ENCODE results near the gene KAT2B.
"Not testable (repeated sequence)": the region's sequence is repeated elsewhere in the genome, so short reads cannot be mapped to it uniquely, and the experiment has no call there.

KAT2B gene

GRCh38 chr3:20028905-20029331 is 11.3 kb upstream of the KAT2B start:
- no peaks in the 10 kb centered on the region for H3K36me3 ChIP-seq (ENCODE audit: insufficient read depth, low read length)
- H3K27me3 ChIP-seq (ENCODE audit: insufficient read depth, low read length), result no peaks in the 10 kb centered on the region
- no peak overlapping the region for H3K4me3 ChIP-seq (ENCODE audit: low read length)
- no peaks in the 10 kb centered on the region for H3K9me3 ChIP-seq (ENCODE audit: low read length)
- no peak overlapping the region for H2AFZ ChIP-seq (ENCODE audit: low read depth, low read length)
- peaks cover 4% of the 10 kb centered on the region for H3K4me1 ChIP-seq (ENCODE audit: insufficient read depth, low read length)

GRCh38 chr3:20031939-20032338 is 8.3 kb upstream of the KAT2B start:
- H2AFZ ChIP-seq (ENCODE audit: low read depth, low read length); H3K27me3 ChIP-seq (ENCODE audit: insufficient read depth, low read length); H3K4me1 ChIP-seq (ENCODE audit: insufficient read depth, low read length); H3K36me3 ChIP-seq (ENCODE audit: insufficient read depth, low read length); H3K4me3 ChIP-seq (ENCODE audit: low read length); H3K9me3 ChIP-seq (ENCODE audit: low read length): not testable (repeated sequence)

GRCh38 chr3:20035019-20035418 is 5.2 kb upstream of the KAT2B start:
- H3K9me3 ChIP-seq (ENCODE audit: low read length), result no peaks in the 10 kb centered on the region
- H3K4me1 ChIP-seq (ENCODE audit: insufficient read depth, low read length), result peaks cover 6% of the 10 kb centered on the region
- no peak overlapping the region for H2AFZ ChIP-seq (ENCODE audit: low read depth, low read length)
- H3K4me3 ChIP-seq (ENCODE audit: low read length), result no peak overlapping the region
- H3K36me3 ChIP-seq (ENCODE audit: insufficient read depth, low read length), result no peaks in the 10 kb centered on the region
- H3K27me3 ChIP-seq (ENCODE audit: insufficient read depth, low read length), result no peaks in the 10 kb centered on the region

GRCh38 chr3:20037255-20037996 is 2.8 kb upstream of the KAT2B start:
- Histone ChIP-seq H3K4me1 (ENCODE audit: insufficient read depth, low read length) (peaks cover 16% of the 10 kb centered on the region), H3K36me3 (ENCODE audit: insufficient read depth, low read length) (no peaks in the 10 kb centered on the region), H3K9me3 (ENCODE audit: low read length) (no peaks in the 10 kb centered on the region), H2AFZ (ENCODE audit: low read depth, low read length) (no peak overlapping the region), H3K27me3 (ENCODE audit: insufficient read depth, low read length) (no peaks in the 10 kb centered on the region), H3K4me3 (ENCODE audit: low read length) (no peak overlapping the region)

- H3K27me3 ChIP-seq (ENCODE audit: insufficient read depth, low read length), result no peaks in the 10 kb centered on the region
- H3K4me1 ChIP-seq (ENCODE audit: insufficient read depth, low read length), result peaks cover 16% of the 10 kb centered on the region
- H3K9me3 ChIP-seq (ENCODE audit: low read length), result no peaks in the 10 kb centered on the region
- peak overlapping the region; percentile 61 for H3K4me3 ChIP-seq (ENCODE audit: low read length)
- H3K36me3 ChIP-seq (ENCODE audit: insufficient read depth, low read length), result no peaks in the 10 kb centered on the region
- peak overlapping the region; percentile 98 for H2AFZ ChIP-seq (ENCODE audit: low read depth, low read length)
Observed at GRCh38 chr3:20038699-20039465, 1.4 kb upstream of the KAT2B start.

- Histone ChIP-seq H3K36me3 (ENCODE audit: insufficient read depth, low read length) (no peaks in the 10 kb centered on the region), H3K4me1 (ENCODE audit: insufficient read depth, low read length) (peaks cover 16% of the 10 kb centered on the region), H2AFZ (ENCODE audit: low read depth, low read length) (peak overlapping the region; percentile 98), H3K27me3 (ENCODE audit: insufficient read depth, low read length) (no peaks in the 10 kb centered on the region), H3K4me3 (ENCODE audit: low read length) (peak overlapping the region; percentile 61), H3K9me3 (ENCODE audit: low read length) (no peaks in the 10 kb centered on the region)
Observed at GRCh38 chr3:20039466-20039764, 831 bp upstream of the KAT2B start.

GRCh38 chr3:20040548-20041196 is 426 bp downstream of the KAT2B start:
- no peaks in the 10 kb centered on the region for H3K27me3 ChIP-seq (ENCODE audit: insufficient read depth, low read length)
- H3K4me1 ChIP-seq (ENCODE audit: insufficient read depth, low read length), result peaks cover 16% of the 10 kb centered on the region
- H3K9me3 ChIP-seq (ENCODE audit: low read length), result no peaks in the 10 kb centered on the region
- H2AFZ ChIP-seq (ENCODE audit: low read depth, low read length), result peak overlapping the region; percentile 94
- no peaks in the 10 kb centered on the region for H3K36me3 ChIP-seq (ENCODE audit: insufficient read depth, low read length)
- peak overlapping the region; percentile 61 for H3K4me3 ChIP-seq (ENCODE audit: low read length)

- H2AFZ ChIP-seq (ENCODE audit: low read depth, low read length), result peak overlapping the region; percentile 94
- H3K9me3 ChIP-seq (ENCODE audit: low read length), result no peaks in the 10 kb centered on the region
Observed at GRCh38 chr3:20041197-20041780, 1.0 kb downstream of the KAT2B start.

GRCh38 chr3:20042331-20042730 is 2.1 kb downstream of the KAT2B start:
- Histone ChIP-seq H3K27me3 (ENCODE audit: insufficient read depth, low read length) (no peaks in the 10 kb centered on the region), H2AFZ (ENCODE audit: low read depth, low read length) (no peak overlapping the region), H3K36me3 (ENCODE audit: insufficient read depth, low read length) (no peaks in the 10 kb centered on the region), H3K4me3 (ENCODE audit: low read length) (no peak overlapping the region), H3K4me1 (ENCODE audit: insufficient read depth, low read length) (peaks cover 16% of the 10 kb centered on the region), H3K9me3 (ENCODE audit: low read length) (no peaks in the 10 kb centered on the region)

More at GRCh38 chr3:20041197-20041780, 1.0 kb downstream of the KAT2B start:
- no peaks in the 10 kb centered on the region for H3K27me3 ChIP-seq (ENCODE audit: insufficient read depth, low read length)
- no peaks in the 10 kb centered on the region for H3K36me3 ChIP-seq (ENCODE audit: insufficient read depth, low read length)
- peaks cover 16% of the 10 kb centered on the region for H3K4me1 ChIP-seq (ENCODE audit: insufficient read depth, low read length)
- H3K4me3 ChIP-seq (ENCODE audit: low read length), result peak overlapping the region; percentile 61

GRCh38 chr3:20043396-20043795 is 3.1 kb downstream of the KAT2B start:
- Histone ChIP-seq H3K4me1 (ENCODE audit: insufficient read depth, low read length) (peaks cover 22% of the 10 kb centered on the region), H3K9me3 (ENCODE audit: low read length) (no peaks in the 10 kb centered on the region), H2AFZ (ENCODE audit: low read depth, low read length) (no peak overlapping the region), H3K36me3 (ENCODE audit: insufficient read depth, low read length) (no peaks in the 10 kb centered on the region), H3K4me3 (ENCODE audit: low read length) (no peak overlapping the region), H3K27me3 (ENCODE audit: insufficient read depth, low read length) (no peaks in the 10 kb centered on the region)

- no peaks in the 10 kb centered on the region for H3K36me3 ChIP-seq (ENCODE audit: insufficient read depth, low read length)
- H2AFZ ChIP-seq (ENCODE audit: low read depth, low read length), result no peak overlapping the region
- no peaks in the 10 kb centered on the region for H3K9me3 ChIP-seq (ENCODE audit: low read length)
- H3K27me3 ChIP-seq (ENCODE audit: insufficient read depth, low read length), result no peaks in the 10 kb centered on the region
- H3K4me1 ChIP-seq (ENCODE audit: insufficient read depth, low read length), result peaks cover 18% of the 10 kb centered on the region
- no peak overlapping the region for H3K4me3 ChIP-seq (ENCODE audit: low read length)
Observed at GRCh38 chr3:20043825-20044224, 3.6 kb downstream of the KAT2B start.

- not testable (repeated sequence) for H3K4me3 ChIP-seq (ENCODE audit: low read length); H3K27me3 ChIP-seq (ENCODE audit: insufficient read depth, low read length); H2AFZ ChIP-seq (ENCODE audit: low read depth, low read length); H3K9me3 ChIP-seq (ENCODE audit: low read length); H3K36me3 ChIP-seq (ENCODE audit: insufficient read depth, low read length)
- peaks cover 16% of the 10 kb centered on the region for H3K4me1 ChIP-seq (ENCODE audit: insufficient read depth, low read length)
Observed at GRCh38 chr3:20045141-20045540, 4.9 kb downstream of the KAT2B start.

- Histone ChIP-seq H3K4me3 (ENCODE audit: low read length) (no peak overlapping the region), H3K27me3 (ENCODE audit: insufficient read depth, low read length) (no peaks in the 10 kb centered on the region), H3K4me1 (ENCODE audit: insufficient read depth, low read length) (peaks cover 16% of the 10 kb centered on the region), H2AFZ (ENCODE audit: low read depth, low read length) (no peak overlapping the region), H3K9me3 (ENCODE audit: low read length) (no peaks in the 10 kb centered on the region), H3K36me3 (ENCODE audit: insufficient read depth, low read length) (no peaks in the 10 kb centered on the region)
Observed at GRCh38 chr3:20046556-20046955, 6.3 kb downstream of the KAT2B start.

All from neuron (in vitro differentiated cells).